Stimulated activated CD4-positive, alpha-beta T cell treated with anti-CD3 and anti-CD28 coated beads, TNF-alpha, amount 100 ng/mL, for 4 hours (primary cell): ENCODE results near the gene GEMIN7.
A peak's percentile ranks its signal among the peaks of the same experiment; 100 is the strongest.

Source experiments
- DNase-seq, 3 experiments: peaks; one replicate each; pipeline ENCODE4 v3.0.0-alpha.2; 2020; ENCODE audit warnings: low read depth in 3 of 3

The GEMIN7 gene, protein sequence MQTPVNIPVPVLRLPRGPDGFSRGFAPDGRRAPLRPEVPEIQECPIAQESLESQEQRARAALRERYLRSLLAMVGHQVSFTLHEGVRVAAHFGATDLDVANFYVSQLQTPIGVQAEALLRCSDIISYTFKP

GRCh38 chr19:45079063-45079910 lies at the start of gene GEMIN7:
Gene GEMIN7 (plus strand): TSS chr19:45079260. CDS start chr19:45090115, 10,855 bp downstream.
- DNase-seq, result peak; percentile 56 to 75 (median 68)

DNA sequence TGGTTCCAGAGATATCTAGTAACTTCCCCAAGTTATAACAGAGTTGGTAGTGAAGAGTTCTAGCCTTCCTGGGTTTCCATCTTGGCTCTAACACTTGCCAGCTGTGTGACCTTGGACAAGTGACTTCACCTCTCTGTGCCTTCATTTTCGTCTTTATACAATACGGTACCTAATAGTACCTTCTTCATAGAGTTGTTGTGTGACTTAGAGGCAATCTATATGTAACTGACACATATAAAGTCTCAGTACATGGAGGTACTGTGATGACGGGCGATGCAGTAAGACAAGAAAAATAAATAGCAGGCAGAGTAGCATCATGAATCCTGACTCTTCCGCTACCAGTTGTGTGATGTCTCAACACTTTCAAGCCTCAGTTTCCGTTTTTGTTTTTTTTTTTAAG lies 48.2 kb upstream of the GEMIN7 start:
- no peak for DNase-seq

- DNase-seq, result no peak
These were observed 46.6 kb upstream of the GEMIN7 start for GRCh38 chr19:45032421-45032820.

GRCh38 chr19:45035755-45036154 lies 43.3 kb upstream of the GEMIN7 start:
- DNase-seq, result no peak

DNA sequence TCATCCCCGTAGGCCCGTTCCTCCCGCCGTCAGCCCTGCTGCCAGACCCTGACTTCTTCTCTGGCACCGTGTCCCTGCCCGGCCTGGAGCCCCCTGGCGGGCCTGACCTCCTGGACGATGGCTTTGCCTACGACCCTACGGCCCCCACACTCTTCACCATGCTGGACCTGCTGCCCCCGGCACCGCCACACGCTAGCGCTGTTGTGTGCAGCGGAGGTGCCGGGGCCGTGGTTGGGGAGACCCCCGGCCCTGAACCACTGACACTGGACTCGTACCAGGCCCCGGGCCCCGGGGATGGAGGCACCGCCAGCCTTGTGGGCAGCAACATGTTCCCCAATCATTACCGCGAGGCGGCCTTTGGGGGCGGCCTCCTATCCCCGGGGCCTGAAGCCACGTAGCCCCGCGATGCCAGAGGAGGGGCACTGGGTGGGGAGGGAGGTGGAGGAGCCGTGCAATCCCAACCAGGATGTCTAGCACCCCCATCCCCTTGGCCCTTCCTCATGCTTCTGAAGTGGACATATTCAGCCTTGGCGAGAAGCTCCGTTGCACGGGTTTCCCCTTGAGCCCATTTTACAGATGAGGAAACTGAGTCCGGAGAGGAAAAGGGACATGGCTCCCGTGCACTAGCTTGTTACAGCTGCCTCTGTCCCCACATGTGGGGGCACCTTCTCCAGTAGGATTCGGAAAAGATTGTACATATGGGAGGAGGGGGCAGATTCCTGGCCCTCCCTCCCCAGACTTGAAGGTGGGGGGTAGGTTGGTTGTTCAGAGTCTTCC lies 41.5 kb upstream of the GEMIN7 start:
- no peak for DNase-seq

DNA sequence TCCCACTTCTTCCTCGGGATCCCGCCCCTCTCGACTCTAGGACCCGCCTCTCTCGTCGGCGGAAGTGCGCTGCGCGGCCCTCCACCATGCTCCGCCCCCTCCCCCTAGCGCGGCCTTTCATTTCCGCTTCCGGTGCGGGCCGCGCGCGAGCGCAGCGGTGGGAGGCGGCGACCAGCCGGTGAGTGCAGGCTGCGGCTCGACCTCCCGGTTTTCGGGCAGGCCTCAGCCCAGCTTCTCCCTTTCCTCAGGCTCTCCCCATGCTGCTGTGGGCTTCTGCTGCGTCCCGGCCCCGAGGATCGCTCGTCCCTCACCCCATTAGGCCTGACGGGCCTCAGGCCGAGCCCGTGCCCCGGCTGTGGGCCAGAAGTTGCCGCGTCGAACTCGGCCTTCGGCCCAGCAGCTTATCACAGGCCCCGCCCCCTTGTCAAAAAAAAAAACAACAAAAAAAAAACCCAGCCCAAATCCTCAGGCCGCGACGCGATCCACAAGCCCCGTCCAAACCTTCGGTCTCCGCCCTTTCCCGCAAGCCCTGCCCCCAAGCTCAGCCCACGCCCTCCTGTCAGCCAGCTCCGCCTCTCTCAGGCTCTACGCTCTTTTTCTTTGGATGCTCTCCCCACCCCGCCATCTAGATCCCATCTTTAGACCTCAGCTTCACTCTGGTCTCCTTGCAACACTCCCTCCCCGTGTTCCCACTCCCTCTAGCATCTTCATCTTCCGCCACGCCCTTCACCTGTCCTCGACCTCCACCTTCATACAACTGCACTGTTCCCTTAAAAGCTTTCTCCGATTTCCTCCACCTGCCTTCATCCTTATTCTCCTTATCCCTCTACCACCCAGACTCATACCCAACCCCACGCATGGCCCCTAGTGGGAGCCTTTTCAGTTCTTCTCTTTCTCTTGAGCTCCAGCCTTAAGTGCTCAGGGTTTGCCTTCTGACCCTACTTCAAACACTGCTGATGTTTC lies 39.8 kb upstream of the GEMIN7 start, which contains the start of gene CLASRP:
Gene CLASRP, plus strand, starts transcription at position 115 of the 963 bp plus-strand sequence. CDS start 1,168 bp downstream, outside the sequence.
- DNase-seq, result peak; percentile 74 to 80 (median 77)

- DNase-seq, result no peak
These were observed 38.8 kb upstream of the GEMIN7 start for GRCh38 chr19:45040059-45040771.

DNA sequence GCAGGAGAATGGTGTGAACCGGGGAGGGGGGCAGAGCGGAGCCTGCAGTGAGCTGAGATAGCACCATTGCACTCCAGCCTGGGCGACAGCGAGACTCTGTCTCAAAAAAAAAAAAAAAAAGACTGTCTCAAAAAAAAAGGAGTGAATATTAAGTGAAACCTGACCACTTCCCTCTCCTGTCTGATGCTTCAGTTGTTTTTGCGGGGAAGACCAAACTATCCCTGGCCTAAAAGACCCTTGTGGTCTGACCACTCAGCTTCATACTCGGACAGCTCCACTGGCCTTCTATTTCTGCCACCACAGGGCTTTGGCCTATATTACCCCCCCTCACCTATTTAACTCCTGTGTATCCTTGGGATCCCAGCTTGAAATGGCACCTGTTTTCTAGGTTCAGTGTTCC lies 37.9 kb upstream of the GEMIN7 start:
- DNase-seq, result no peak

DNA sequence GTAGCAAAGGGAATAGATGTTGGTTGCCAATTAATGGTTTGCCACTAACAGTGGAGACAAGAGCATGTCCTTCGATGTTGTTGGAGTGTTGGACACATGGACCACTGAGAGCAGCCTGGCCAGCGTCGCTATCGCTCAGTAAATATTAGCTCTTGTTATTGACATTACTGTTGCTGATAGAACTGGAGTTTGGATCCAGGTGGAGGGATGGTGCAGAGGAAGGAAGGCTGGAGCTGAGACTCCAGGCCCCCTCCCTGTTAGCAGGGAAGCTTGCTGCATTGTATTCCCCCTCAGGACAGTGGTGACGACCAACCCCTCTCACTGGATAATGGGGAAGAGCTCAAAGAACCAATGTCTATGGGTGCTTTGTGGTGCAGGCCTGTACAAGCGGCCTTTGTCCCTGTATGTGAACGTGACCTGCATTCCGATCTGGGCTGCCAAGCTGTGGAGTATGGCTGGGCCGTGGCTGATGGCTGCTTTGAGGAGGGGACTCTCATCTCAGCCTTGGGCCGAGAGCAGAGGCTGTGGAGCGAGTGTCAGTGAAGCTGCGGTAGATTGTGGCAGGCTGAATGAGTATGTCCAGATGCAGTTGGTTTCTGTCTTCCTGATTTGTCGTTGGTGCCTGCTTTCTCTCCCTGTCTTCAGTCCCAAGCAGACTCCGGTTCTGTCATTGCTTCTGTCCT lies 33.2 kb upstream of the GEMIN7 start:
- DNase-seq, result no peak

GRCh38 chr19:45046355-45046754 lies 32.7 kb upstream of the GEMIN7 start:
- no peak for DNase-seq

DNA sequence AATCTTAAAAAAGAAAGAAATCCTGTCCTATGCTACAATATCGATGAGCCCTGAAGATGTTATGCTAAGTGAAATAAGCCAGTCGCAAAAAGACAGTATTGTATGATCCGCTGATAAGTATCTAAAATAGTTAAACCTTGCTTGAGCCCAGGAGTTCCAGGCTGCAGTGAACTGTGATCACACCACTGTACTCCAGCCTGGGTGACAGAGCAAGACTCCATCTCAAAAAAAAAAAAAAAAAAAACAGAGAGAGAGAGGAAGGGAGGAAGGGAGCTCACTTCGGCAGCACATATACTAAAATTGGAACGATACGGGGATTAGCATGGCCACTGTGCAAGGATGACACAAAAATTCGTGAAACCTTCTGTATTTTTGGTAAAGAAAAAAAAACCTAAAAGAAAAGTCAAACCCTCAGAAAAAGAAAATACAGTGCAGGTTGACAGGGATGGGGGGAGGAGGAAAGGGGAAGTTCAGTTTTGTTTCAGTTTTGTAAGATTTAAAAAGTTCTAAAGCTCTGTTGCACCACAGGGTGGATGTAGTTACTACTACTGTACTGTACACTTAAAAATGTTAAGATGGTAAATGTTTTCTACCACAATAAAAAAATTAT lies 31.8 kb upstream of the GEMIN7 start:
- DNase-seq, result no peak

GRCh38 chr19:45049073-45049736 lies 29.9 kb upstream of the GEMIN7 start:
- DNase-seq, result no peak

DNA sequence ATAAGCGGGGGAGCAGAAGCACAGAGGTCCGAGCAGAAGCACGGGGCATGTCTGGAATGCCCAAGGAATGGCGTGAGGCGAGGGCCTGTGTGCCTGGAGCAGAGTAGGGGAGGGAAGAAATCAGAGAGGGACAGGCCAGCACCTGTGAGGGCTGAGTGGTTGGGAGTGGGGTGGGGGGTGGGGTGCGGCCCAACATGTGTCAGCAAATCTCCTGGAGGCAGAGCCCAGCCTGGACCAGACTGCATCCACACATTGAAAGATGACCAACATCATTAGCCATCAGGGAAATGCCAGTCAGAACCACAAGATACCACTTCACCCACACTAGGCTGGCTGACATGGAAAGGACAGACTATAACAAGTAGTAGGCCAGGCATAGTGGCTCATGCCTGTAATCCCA lies 29.0 kb upstream of the GEMIN7 start:
- no peak for DNase-seq

- no peak for DNase-seq
These were observed 27.0 kb upstream of the GEMIN7 start for GRCh38 chr19:45051929-45052579.

DNA sequence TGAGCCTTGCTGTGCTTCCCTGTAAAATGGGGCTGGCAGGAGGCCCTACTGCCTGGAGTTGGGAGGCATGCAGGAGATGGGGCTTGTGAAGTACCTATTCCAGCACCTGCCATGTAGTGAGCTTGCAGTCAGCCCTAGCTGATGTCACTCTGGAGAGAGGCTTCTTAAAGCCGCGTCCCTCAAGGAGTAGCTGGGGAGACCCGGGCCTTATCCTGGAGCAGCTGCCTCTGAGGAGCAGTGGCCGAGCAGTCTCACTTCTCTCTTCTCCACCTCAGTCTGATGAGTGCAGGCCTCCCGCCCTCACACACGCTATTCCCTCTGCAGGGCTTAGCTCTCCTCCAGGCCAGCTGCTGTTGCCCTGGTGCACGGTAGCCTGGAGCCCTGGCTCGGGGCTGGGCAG lies 22.2 kb upstream of the GEMIN7 start:
- DNase-seq, result no peak

- no peak for DNase-seq
These were observed 21.6 kb upstream of the GEMIN7 start for GRCh38 chr19:45057444-45057843.

GRCh38 chr19:45058622-45059159 lies 20.4 kb upstream of the GEMIN7 start:
- no peak for DNase-seq

- peak; percentile 62 to 73 (median 64) for DNase-seq
These were observed 19.6 kb upstream of the GEMIN7 start for GRCh38 chr19:45059258-45059965.
